HG03571 (cell line): ENCODE data around the gene PLCB4.

ENCODE experiments used
- ATAC-seq: cut with Tn5 transposase; IDR thresholded peaks from one replicate; pipeline ENCODE4 v1.9.1; 2021; ENCODE audit not compliant: unreplicated experiment

PLCB4 gene

GRCh38 chr20:9480066-9480465 is 411.2 kb downstream of the PLCB4 start:
- no peak for ATAC-seq

DNA sequence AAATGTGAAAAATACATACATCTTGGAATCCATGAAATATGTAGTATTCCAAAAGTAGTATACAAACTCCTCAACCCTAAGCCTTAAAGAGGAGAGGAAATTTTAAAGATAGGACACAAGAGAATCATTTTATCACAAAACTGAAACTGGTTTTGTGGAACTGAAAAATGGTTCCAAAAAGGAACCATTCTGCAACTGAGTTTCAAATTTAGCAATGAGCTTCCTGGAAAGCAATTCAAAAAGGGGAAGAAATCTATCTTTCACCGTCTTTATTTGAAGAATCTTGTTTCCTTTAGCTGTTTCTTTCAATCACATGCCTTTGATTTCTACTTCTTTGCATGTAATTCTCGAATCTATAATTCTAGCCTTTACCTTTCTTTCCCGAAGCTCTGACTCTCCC is 413.3 kb downstream of the PLCB4 start:
- ATAC-seq = no peak

DNA sequence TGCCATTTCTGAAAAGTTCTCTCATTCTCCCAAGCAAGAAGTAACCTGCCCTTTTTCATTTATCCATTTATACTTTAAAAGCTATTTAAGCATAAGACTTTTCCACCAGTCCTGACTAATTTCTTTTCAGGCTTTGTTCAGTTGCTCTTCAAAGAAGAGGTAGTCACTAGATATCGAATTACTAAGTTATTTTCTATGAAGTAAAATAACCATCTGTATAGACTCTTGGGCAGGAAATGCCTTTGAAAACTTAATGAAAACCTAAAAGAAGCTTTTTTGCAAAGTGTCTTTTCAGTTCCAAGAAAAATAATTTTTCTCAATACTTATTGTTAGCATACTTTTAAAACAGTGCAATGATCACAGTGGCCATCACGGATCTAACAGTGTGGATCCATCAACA is 414.2 kb downstream of the PLCB4 start:
- ATAC-seq = no peak

DNA sequence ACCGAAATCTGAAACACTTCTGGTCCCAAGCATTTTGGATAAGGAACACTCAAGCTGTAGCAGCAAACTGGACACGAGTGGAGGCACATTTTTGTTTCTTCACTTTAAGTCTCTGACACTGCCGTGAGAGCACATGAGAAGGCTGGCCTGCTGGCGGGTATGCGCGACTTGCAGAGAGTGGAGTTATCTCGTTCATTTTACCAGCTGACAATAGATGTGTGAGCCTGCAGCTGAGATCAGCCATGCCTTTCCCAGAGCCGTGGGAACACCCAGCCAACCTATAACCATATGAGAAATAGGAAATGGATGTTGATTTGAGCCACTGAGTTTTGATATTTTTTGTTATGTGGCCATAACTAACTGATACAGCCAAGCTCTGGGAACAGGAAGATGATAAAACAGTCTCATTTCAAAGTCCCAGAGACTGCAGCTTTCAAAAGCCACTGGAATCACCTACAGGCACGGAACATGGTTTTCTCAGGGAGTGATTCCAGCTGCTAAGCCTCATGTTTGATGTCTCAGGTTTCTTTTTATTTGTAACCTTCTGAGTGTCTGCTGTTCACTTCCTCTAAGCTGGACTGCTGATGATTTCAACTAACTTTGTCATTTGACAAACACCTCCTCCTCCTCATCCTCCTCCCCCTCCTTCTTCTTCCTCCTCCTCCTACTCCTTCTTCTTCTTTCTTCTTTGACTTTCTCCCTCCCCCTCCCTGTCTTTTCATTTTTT is 416.9 kb downstream of the PLCB4 start:
- ATAC-seq = no peak

- no peak for ATAC-seq
Observed at GRCh38 chr20:9487231-9487630, 418.3 kb downstream of the PLCB4 start.

GRCh38 chr20:9488063-9488462 is 419.2 kb downstream of the PLCB4 start:
- ATAC-seq = no peak

DNA sequence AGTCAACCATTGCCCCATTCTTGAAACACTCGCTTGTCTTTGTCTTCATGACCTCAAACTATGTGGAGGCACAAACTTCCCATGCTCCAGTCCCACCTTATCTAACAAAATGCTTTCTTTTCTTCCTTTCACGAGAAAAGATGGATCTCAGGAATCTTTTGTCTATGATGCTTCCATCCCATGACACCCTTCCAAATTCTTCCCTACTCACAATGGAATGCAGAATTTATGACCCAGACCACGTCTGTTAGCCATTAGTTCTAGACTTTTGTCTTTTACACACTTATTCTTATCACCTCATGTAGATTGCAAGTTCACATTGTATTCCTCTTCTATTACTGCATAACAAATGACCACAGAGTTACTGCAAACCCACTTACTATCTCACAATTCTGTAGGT is 421.3 kb downstream of the PLCB4 start:
- ATAC-seq = no peak

DNA sequence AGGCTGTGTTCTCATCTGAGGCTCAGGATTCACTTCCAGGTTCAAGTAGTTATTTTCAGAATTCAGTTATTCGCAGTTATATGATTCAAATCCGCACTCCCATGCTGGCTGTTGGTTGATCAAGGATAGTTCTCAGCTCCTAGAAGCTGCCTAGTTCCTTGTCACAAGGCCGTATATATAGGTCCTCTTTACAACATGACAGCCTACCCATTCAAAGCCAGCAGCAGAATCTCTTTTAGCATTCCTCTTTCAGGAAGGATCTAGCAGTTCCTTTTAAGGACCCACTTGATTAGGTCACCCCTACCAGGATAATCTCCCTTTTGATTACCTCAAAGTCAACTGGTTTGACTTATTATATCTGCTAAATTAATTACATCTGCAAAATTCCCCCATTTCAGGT is 421.7 kb downstream of the PLCB4 start:
- no peak for ATAC-seq

GRCh38 chr20:9491324-9491723 is 422.4 kb downstream of the PLCB4 start:
- no peak for ATAC-seq

DNA sequence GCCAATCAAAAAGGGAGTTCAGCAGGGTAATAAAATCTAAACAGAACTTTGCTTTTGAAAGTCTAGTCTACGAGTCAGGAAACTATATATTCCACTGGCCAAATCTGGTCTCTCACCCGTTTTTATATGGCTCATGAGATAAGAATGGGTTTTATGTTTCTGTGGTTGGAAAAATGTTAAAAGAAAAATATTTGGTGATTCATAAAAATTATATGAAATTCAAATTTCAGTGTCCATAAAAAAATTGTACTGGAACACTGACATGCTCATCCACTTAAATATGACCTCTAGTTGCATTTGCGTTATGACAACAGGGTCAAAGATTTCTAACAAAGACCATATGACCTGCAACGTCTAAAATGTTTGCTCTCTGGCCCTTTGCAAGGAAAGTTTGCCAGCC is 423.2 kb downstream of the PLCB4 start:
- no peak for ATAC-seq

GRCh38 chr20:9493803-9494202 is 424.9 kb downstream of the PLCB4 start:
- no peak for ATAC-seq

DNA sequence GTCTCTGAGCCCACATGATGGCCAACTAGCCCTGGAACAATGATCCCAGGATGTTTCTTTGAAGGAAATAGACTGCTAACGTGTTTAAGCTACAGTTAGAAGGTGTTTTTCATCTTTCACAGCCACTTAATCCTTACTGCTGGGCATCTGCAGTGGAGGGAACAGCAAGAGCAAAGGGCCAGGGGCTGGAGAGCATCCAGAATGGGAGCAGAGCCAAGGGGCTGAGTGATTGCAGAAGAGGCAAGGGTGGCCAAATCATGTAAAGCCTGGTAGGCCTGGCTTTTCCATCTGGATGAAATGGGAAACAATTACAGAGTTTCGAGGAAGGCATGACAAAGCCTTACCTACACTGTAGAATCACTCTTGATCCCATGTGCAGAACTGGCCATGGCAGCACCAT is 426.8 kb downstream of the PLCB4 start:
- no peak for ATAC-seq

DNA sequence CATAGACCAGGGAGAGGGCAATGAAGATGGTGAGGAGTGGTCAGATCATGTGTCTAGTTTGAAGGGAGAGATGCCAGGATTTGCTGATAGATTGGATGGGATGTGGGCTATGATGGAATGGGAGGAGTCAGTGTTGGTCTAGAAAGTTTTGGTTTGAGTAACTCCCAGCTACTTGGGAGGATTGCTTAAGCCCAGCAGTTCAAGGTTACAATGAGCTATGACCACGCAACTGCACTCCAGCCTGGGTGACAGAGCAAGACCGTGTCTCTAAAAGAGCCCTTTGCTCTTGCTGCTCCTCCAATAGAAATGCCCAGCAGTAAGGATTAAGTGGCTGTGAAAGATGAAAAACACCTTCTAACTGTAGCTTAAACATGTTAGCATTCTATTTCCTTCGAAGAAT is 427.3 kb downstream of the PLCB4 start:
- no peak for ATAC-seq

DNA sequence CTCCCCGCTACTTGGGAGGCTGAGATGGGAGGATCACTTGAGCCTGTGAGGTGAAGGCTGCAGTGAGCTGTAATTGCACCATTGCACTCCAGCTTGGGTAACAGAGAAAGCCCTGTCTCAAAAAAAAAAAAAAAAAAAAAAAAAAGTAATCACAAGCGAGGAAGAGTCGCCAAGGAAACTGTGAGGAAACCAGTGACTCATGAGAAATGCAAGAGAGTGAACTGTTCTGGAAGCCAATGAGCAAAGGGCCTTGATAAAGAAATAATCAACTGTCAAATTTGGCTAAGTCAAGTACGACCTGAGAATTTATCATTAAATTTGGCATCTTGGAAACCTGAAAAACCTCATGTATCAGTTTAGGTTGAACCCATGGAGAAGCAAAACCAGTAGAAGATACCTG is 429.4 kb downstream of the PLCB4 start:
- ATAC-seq = no peak

DNA sequence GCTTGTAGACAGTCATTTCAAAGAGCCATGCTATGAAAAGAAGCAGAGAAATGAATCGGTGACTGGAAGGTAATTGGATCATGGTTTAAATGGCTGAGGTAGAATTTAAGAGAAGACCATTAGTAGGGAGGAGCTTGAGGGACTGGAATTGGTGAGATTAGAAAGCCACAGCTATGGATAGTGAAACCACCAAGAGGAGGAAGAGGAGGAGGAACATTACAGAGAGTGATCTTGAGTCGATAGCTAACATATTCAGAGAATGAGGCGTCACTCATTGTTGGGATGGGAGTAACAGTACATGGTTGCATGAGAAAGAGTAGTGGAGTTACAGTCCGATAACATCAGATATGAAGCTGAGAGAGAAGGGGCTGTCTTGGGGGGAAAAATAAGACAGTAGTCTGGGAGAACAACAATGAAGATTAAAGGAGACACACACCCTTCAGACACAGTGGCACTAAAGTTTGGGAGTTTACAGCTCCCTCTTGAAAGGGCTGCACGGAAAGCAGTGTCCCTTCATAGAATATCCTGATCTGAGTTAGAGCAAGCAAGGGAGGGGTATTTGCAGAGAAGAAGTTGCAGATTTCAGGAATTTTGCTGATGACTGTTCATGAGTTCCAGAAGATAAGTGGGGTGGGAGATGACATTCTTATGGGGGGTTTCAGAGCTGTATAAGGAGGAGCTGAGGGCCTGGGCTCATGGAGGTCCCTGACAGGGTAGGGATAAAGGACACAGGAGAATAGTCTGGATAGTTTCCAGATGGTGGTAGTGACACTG is 430.4 kb downstream of the PLCB4 start:
- no peak for ATAC-seq

DNA sequence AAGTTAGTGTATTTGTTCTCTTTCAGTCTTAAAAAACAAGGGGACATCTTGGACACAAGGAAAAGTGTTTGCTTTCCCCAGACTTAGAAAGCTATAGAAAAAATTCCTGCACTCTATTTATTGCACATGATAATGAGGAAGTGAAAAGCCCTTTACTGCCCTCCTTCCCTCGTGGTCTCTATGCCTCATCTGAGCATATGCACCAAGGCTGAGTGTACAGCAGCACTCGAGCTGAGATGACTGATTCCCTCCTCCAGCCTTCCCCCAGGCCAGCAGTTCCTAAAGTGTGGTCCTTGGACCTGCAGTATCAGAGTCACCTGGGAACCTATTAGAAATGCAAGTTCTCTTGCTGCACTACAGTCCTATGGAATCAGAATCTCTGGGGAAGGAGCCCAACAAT is 431.2 kb downstream of the PLCB4 start:
- ATAC-seq = no peak

GRCh38 chr20:9501473-9501872 is 432.6 kb downstream of the PLCB4 start:
- ATAC-seq = no peak

GRCh38 chr20:9503526-9504245 is 434.8 kb downstream of the PLCB4 start:
- no peak for ATAC-seq

DNA sequence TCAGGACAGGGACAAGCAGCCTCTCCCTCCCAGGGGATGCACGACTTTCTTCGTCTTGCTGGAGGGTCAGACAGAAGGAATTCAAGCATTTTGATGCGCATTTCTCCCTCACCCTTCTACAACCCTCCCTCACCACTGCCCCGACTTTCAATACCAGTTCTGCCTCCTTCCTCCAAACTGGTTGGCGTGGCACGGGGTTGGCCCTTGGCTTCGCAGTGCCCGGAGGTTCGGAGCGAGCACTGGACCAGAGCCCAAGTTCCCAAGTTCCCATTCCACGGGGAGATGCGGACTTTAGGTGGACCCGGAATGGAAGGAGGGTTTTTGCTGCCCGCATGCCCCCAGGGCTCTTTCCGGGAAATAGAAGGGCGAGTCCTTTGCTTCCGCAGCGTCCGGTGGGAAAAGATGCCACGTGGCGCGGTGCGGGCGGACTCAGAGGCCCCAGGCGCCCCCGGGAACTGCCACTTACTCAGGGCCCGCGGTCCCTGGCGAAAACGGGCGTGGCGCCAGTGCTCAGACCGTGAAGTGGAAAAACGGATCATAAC is 437.5 kb downstream of the PLCB4 start:
- no peak for ATAC-seq

- ATAC-seq = no peak
Observed at GRCh38 chr20:9506964-9507369, 438.1 kb downstream of the PLCB4 start.

DNA sequence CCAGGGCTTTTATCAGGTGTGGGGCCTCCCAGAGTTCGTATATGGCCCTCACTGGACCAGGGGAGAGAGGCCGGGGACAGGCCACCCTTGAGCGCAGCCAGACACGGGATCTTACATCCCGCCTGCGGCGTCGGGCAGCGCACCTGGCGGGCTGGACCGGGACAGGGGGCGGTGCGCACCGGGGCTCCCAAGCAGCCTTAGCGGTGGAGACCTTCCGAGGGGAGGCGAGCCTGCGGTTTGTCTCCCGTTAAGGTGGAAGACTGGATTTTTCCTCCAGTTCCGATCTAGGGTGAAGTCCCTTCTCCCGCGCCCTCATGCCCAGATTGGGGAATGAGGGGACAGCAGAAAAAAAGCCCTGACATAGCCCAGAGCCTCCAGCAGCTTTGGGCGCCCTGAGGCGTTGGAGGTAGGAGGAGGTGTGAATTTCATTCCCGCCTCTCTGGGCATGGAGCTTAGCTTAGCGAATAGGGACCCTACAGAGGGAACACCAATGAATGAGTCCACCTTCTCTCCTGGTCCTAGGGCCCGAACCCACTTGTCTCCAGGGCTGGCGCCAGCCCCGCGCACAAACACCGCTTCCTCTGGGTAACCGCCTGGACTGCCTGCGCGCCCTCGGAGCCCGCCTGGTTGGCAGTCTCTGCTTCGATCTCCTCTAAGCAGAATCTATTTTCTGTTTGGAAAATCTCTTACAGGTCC is 438.8 kb downstream of the PLCB4 start:
- ATAC-seq = no peak
